Neural progenitor cell (in vitro differentiated cells): Measurements from ENCODE around the gene PPP2CA.

Experiments used
- EZH2 ChIP-seq: fragments of 200-600 bp; sonication (generic); IDR thresholded peaks from 2 replicates; pipeline ENCODE4 v1.6.1; 2017; ENCODE audit warnings: antibody characterized with exemption, mild to moderate bottlenecking, moderate library complexity
- TF ChIP-seq, protein P1 (sequence below): fragments of 200-600 bp; sonication (generic); IDR thresholded peaks from 2 replicates; pipeline ENCODE4 v1.5.1; 2017; ENCODE audit warnings: antibody characterized with exemption, mild to moderate bottlenecking

DNA sequence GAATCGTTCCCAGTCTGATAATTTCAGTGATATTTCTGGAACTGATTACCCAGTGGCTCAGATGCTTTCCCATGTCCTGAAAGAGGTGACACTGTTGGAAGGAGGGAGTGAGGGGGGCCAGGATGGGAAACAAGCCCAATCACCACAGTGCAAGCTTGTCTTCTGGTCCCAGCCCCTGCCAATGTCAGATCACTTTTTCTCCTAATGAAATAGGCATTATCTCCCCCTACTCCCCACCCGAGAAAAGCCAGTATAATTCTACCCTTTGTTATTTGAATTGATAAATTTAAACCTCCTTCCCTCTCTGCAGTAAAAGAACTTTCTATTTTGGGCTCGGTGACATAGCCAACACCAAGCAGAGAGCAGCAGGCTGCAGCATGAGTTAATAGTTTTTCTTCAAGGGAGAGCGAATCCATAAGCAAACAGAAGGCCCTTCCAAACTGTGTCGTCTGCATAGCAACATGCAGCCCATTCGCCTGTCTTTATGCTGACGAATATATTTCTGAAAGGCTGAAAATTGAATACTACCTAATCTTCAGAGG, 14.6 kb upstream of the PPP2CA start:
- TF ChIP-seq, protein P1, sequence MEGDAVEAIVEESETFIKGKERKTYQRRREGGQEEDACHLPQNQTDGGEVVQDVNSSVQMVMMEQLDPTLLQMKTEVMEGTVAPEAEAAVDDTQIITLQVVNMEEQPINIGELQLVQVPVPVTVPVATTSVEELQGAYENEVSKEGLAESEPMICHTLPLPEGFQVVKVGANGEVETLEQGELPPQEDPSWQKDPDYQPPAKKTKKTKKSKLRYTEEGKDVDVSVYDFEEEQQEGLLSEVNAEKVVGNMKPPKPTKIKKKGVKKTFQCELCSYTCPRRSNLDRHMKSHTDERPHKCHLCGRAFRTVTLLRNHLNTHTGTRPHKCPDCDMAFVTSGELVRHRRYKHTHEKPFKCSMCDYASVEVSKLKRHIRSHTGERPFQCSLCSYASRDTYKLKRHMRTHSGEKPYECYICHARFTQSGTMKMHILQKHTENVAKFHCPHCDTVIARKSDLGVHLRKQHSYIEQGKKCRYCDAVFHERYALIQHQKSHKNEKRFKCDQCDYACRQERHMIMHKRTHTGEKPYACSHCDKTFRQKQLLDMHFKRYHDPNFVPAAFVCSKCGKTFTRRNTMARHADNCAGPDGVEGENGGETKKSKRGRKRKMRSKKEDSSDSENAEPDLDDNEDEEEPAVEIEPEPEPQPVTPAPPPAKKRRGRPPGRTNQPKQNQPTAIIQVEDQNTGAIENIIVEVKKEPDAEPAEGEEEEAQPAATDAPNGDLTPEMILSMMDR = no peak
- TF ChIP-seq EZH2 = no peak
